Measurements from ENCODE around the gene NPIPB4. TPM values are rescaled to one million over a fixed set of nuclear protein-coding genes. Genes with fewer than 3 reads are reported as not detected.
A peak's percentile ranks its signal among the peaks of the same experiment; 100 is the strongest.
"Not testable (repeated sequence)": the region's sequence is repeated elsewhere in the genome, so short reads cannot be mapped to it uniquely, and the experiment has no call there.

The NPIPB4 gene
- total and polyA plus RNA-seq, 2 experiments from 2014 or later: 25.8 to 26.1 TPM

GRCh38 chr16:21801538-21802374 is 55.8 kb downstream of the NPIPB4 start:
- not testable (repeated sequence) for H3K9me2 ChIP-seq (replicated peaks; ENCODE audit: insufficient read depth); H3K9me3 ChIP-seq (ENCODE audit: low read depth); H2AFZ ChIP-seq; H3K27me3 ChIP-seq; H3K36me3 ChIP-seq (replicated peaks; ENCODE audit: insufficient read depth, low read depth); H3K27ac ChIP-seq; H3K79me2 ChIP-seq; H3K4me2 ChIP-seq; H3K4me3 ChIP-seq; H4K20me1 ChIP-seq (ENCODE audit: insufficient read depth, poor library complexity, severe bottlenecking); H3K4me1 ChIP-seq (ENCODE audit: insufficient read depth)
- TF ChIP-seq CTCF (IDR thresholded peaks at IDR 0.05; ENCODE audit: poor library complexity): peak; percentile 43
- peak; percentile 38 for DNase-seq (ENCODE audit: low spot score)
- WGBS (ENCODE audit: low lambda C conversion rate, missing lambda C conversion rate): 76% methylated on average over 13 of the region's 13 CpGs

GRCh38 chr16:21798601-21799000 is 59.0 kb downstream of the NPIPB4 start:
- DNase-seq (ENCODE audit: low spot score); H3K9me3 ChIP-seq (ENCODE audit: low read depth); H3K36me3 ChIP-seq (replicated peaks; ENCODE audit: insufficient read depth, low read depth); H3K79me2 ChIP-seq; H3K4me3 ChIP-seq; H2AFZ ChIP-seq; H3K9me2 ChIP-seq (replicated peaks; ENCODE audit: insufficient read depth); H3K4me2 ChIP-seq; H3K4me1 ChIP-seq (ENCODE audit: insufficient read depth); H4K20me1 ChIP-seq (ENCODE audit: insufficient read depth, poor library complexity, severe bottlenecking); H3K27me3 ChIP-seq; H3K27ac ChIP-seq: not testable (repeated sequence)
- no CpG with 5 or more reads among the region's 3 CpGs for WGBS (ENCODE audit: low lambda C conversion rate, missing lambda C conversion rate)

- H3K4me2 ChIP-seq; H3K27me3 ChIP-seq; H3K27ac ChIP-seq; H3K9me3 ChIP-seq (ENCODE audit: low read depth); H3K4me1 ChIP-seq (ENCODE audit: insufficient read depth); H3K36me3 ChIP-seq (replicated peaks; ENCODE audit: insufficient read depth, low read depth); H4K20me1 ChIP-seq (ENCODE audit: insufficient read depth, poor library complexity, severe bottlenecking); H3K79me2 ChIP-seq; H2AFZ ChIP-seq; DNase-seq (ENCODE audit: low spot score); H3K9me2 ChIP-seq (replicated peaks; ENCODE audit: insufficient read depth); H3K4me3 ChIP-seq: not testable (repeated sequence)
- WGBS (ENCODE audit: low lambda C conversion rate, missing lambda C conversion rate): 72% methylated on average over 3 of the region's 3 CpGs
Observed at GRCh38 chr16:21793310-21793709, 64.2 kb downstream of the NPIPB4 start.

- H3K4me2 ChIP-seq; H3K79me2 ChIP-seq; H3K27ac ChIP-seq; DNase-seq (ENCODE audit: low spot score); H2AFZ ChIP-seq; H3K9me3 ChIP-seq (ENCODE audit: low read depth); H3K4me3 ChIP-seq; H3K9me2 ChIP-seq (replicated peaks; ENCODE audit: insufficient read depth); H3K27me3 ChIP-seq; H3K36me3 ChIP-seq (replicated peaks; ENCODE audit: insufficient read depth, low read depth); H4K20me1 ChIP-seq (ENCODE audit: insufficient read depth, poor library complexity, severe bottlenecking); H3K4me1 ChIP-seq (ENCODE audit: insufficient read depth): not testable (repeated sequence)
- 44% methylated on average over 1 of the region's 1 CpG for WGBS (ENCODE audit: low lambda C conversion rate, missing lambda C conversion rate)
Observed at GRCh38 chr16:21790506-21790905, 67.0 kb downstream of the NPIPB4 start.

Small RNAs within 50 kb of the gene (small RNA-seq; reads per million reads assigned to genes)
- not detected for gene AC092375.3

Other genes with a start within 250 kb of the NPIPB4 start
- gene IGSF6, start 205.1 kb downstream of the NPIPB4 start, total RNA-seq: 0.56 and 0.70 TPM in 2 replicates
- gene IGSF6, start 205.1 kb downstream of the NPIPB4 start, polyA plus RNA-seq: 0.35 and 2.2 TPM in 2 replicates
- 0.07 TPM in 1 of 2 replicates, not detected in the other for gene OTOA, start 193.8 kb downstream of the NPIPB4 start, total RNA-seq
- not detected in 2 replicates for gene OTOA, start 193.8 kb downstream of the NPIPB4 start, polyA plus RNA-seq
- 144 and 166 TPM in 2 replicates for gene UQCRC2, start 95.6 kb upstream of the NPIPB4 start, total RNA-seq
- 129 and 138 TPM in 2 replicates for gene UQCRC2, start 95.6 kb upstream of the NPIPB4 start, polyA plus RNA-seq
- 0.20 TPM in 1 of 2 replicates, not detected in the other for gene PDZD9, start 143.4 kb upstream of the NPIPB4 start, total RNA-seq
- not detected in 2 replicates for gene PDZD9, start 143.4 kb upstream of the NPIPB4 start, polyA plus RNA-seq
- gene MOSMO, start 150.4 kb upstream of the NPIPB4 start, total RNA-seq: 16.1 and 24.5 TPM in 2 replicates
- 5.7 and 6.5 TPM in 2 replicates for gene MOSMO, start 150.4 kb upstream of the NPIPB4 start, polyA plus RNA-seq
- 0.03 TPM in 1 of 2 replicates, not detected in the other for gene VWA3A, start 234.8 kb upstream of the NPIPB4 start, total RNA-seq
- not detected in 2 replicates for gene VWA3A, start 234.8 kb upstream of the NPIPB4 start, polyA plus RNA-seq